Measurements from ENCODE around the gene LGALS4. TPM values are rescaled to one million over a fixed set of nuclear protein-coding genes. Genes with fewer than 3 reads are reported as not detected.
"Not testable (repeated sequence)": the region's sequence is repeated elsewhere in the genome, so short reads cannot be mapped to it uniquely, and the experiment has no call there.

LGALS4 gene, protein sequence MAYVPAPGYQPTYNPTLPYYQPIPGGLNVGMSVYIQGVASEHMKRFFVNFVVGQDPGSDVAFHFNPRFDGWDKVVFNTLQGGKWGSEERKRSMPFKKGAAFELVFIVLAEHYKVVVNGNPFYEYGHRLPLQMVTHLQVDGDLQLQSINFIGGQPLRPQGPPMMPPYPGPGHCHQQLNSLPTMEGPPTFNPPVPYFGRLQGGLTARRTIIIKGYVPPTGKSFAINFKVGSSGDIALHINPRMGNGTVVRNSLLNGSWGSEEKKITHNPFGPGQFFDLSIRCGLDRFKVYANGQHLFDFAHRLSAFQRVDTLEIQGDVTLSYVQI
- total RNA-seq = 1 to 10 TPM; 1.1 to 2.7 (median 1.9) TPM

- intact Hi-C loops (cut with DNase I; ENCODE audit: low total_unique reads) = no loop called here
- TF ChIP-seq CTCF (IDR thresholded peaks at IDR 0.05) (no peak), POLR2A (IDR thresholded peaks at IDR 0.05) (no peak)
- WGBS, 2 donors = 82 to 84% methylated on average over 15 of the region's 15 CpGs
- no peak within 1 kb of the TSS for H3K4me3 ChIP-seq (ENCODE audit: low read depth, poor library complexity, severe bottlenecking)
- no peak for DNase-seq (ENCODE audit: low spot score in 2 of 2)
Measured at GRCh38 chr19:38812841-38813320, at the start of gene LGALS4. Gene LGALS4, minus strand, starts transcription at chr19:38812945. Its CDS starts 59 bp downstream, at chr19:38812886.

GRCh38 chr19:38861368-38861767 is 48.6 kb upstream of the LGALS4 start:
- DNase-seq (ENCODE audit: low spot score in 2 of 2) = no peak
- WGBS, 2 donors = 89 to 92% methylated on average over 3 of the region's 3 CpGs
- H3K4me3 ChIP-seq (ENCODE audit: low read depth, poor library complexity, severe bottlenecking) = no peak overlapping the region
- intact Hi-C loops (cut with DNase I; ENCODE audit: low total_unique reads) = no loop called here
- TF ChIP-seq CTCF (IDR thresholded peaks at IDR 0.05) = no peak
- TF ChIP-seq POLR2A (IDR thresholded peaks at IDR 0.05) = no peak

DNA sequence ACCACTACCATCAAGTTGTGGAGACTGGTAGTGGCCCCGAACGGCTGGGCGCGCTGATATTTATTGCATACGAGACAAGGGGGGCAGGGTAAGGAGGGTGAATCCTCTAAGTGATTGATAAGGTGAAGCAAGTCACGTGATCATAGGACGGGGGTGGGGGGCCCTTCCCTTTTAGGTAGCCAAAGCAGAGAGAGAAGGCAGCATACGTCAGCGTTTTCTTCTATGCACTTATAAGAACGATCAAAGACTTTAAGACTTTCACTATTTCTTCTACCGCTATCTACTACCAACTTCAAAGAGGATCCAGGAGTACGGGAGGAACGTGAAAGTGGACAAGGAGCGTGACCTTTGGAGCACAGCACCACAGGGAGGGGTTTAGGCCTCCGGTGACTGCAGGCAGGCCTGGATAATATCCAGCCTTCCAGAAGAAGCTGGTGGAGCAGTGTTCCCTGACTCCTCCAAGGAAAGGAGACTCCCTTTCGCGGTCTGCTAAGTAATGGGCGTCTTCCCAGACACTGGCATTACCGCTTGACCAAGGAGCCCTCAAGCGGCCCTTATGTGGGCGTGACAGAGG is 47.0 kb upstream of the LGALS4 start:
- intact Hi-C loops (cut with DNase I; ENCODE audit: low total_unique reads); DNase-seq (ENCODE audit: low spot score in 2 of 2); H3K4me3 ChIP-seq (ENCODE audit: low read depth, poor library complexity, severe bottlenecking): not testable (repeated sequence)
- 55 to 66% methylated on average over 21 of the region's 21 CpGs for WGBS, 2 donors

GRCh38 chr19:38856813-38857212 is 44.1 kb upstream of the LGALS4 start:
- TF ChIP-seq POLR2A (IDR thresholded peaks at IDR 0.05) = no peak
- no peak for TF ChIP-seq CTCF (IDR thresholded peaks at IDR 0.05)
- H3K4me3 ChIP-seq (ENCODE audit: low read depth, poor library complexity, severe bottlenecking) = no peak overlapping the region
- no peak for DNase-seq (ENCODE audit: low spot score in 2 of 2)
- WGBS, 2 donors = 79 to 83% methylated on average over 3 of the region's 3 CpGs
- intact Hi-C loops (cut with DNase I; ENCODE audit: low total_unique reads) = no loop called here

- DNase-seq (ENCODE audit: low spot score in 2 of 2); H3K4me3 ChIP-seq (ENCODE audit: low read depth, poor library complexity, severe bottlenecking); intact Hi-C loops (cut with DNase I; ENCODE audit: low total_unique reads): not testable (repeated sequence)
- WGBS, 2 donors = 75 to 100% methylated on average over 1 to 22 of the region's 37 CpGs
Measured at GRCh38 chr19:38855751-38856150, 43.0 kb upstream of the LGALS4 start.

GRCh38 chr19:38854961-38855360 is 42.2 kb upstream of the LGALS4 start:
- DNase-seq (ENCODE audit: low spot score in 2 of 2); intact Hi-C loops (cut with DNase I; ENCODE audit: low total_unique reads); H3K4me3 ChIP-seq (ENCODE audit: low read depth, poor library complexity, severe bottlenecking): not testable (repeated sequence)
- 63 to 66% methylated on average over 3 of the region's 3 CpGs for WGBS, 2 donors

DNA sequence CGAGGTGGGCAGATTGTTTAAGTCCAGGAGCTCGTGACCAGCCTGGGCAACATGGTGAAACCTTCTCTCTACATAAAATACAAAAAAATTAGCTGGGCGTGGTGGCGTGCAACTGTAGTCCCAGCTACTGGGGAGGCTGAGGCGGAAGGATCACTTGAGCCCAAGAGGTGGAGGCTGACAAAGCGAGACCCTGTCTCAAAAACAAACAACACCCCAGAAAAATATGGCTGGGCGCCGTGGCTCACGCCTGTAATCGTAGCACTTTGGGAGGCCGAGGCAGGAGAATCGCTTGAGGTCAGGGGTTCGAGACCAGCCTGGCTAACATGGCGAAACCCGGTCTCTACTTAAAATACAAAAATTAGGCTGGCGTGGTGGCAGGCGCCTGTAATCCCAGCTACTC is 40.5 kb upstream of the LGALS4 start:
- no peak overlapping the region for H3K4me3 ChIP-seq (ENCODE audit: low read depth, poor library complexity, severe bottlenecking)
- intact Hi-C loops (cut with DNase I; ENCODE audit: low total_unique reads) = no loop called here
- TF ChIP-seq CTCF (IDR thresholded peaks at IDR 0.05) (no peak), POLR2A (IDR thresholded peaks at IDR 0.05) (no peak)
- 84 to 90% methylated on average over 17 of the region's 17 CpGs for WGBS, 2 donors
- DNase-seq (ENCODE audit: low spot score in 2 of 2) = no peak
